GM18858 (cell line): ENCODE results near the gene TPM4.

Source experiments
- ATAC-seq: cut with Tn5 transposase; IDR thresholded peaks from one replicate; pipeline ENCODE4 v1.9.1; 2021; ENCODE audit not compliant: unreplicated experiment

TPM4 gene

DNA sequence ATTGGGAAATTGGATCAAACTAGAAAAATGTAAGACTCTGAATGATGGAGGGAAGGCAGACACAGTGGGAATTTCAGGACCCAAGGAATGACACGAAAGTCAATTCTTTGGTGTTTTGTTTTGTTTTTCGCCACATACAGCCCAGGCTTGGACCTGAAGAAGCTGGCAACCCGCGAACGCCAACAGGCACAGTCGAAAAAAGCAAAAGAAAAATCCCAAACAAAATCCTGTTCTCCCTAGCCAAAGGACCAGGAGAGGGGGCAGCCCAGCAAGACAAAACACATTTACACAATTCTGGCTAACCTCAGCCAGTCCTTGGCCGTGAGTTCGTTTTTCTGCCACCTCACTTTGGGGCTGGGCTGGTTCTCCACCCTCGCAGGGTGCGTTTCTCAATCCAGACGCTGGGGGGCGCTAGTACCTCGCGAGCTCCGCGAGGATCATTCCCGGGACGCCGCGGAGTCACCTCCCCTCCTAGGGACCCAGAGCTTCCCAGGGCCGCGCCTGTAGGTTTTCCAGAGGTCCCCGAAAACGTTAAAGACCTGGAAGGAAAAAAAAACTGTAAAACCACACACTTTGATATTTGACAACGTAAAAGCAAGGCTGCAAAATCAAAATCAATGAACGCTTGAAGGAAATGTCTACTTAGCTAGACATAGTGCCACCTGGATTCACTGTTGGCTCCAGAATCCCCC lies 34.9 kb upstream of the TPM4 start:
- no peak for ATAC-seq

DNA sequence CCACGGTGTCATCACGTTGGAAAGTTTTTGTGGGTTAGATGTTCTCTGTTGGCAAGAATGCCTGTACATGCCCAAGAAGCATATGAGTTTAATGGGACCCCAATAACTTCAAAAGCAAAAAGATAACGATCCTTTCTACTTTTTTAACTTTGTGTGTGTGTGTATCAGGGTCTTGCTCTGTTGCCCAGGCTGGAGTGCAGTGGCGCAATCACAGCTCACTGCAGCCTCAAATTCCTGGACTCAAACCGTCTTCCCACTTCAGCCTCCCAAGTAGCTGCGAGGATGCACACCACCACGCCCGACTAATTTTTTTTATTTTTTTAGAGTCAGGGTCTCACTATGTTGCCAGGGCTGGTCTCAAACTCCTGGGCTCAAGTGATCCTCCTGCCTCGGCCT lies 34.3 kb upstream of the TPM4 start:
- no peak for ATAC-seq

DNA sequence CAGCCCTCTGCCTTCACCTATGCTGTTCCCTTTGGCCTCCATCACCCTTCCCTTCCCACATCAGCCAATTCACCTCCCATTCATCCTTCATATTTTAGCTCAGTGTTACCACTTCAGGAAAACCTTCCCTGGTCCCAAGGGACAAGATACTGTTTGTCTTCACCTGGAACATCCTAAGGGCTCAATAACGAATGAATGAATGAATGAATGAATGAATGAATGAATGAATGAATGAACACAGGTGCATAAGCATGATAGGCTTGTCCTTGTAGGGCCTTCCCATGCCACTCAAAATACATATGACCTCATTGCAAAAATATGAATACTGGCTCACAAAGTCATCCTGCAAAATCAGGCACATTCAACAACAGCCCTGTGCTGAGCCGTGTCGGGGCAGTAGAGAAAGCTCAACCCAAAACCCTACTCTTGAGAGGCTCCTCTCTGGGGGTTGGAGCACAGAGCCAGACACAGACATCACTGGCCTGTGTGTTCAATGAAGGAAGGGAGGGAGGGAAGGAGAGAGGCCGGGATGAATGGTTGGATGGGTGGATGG lies 33.7 kb upstream of the TPM4 start:
- ATAC-seq: no peak

DNA sequence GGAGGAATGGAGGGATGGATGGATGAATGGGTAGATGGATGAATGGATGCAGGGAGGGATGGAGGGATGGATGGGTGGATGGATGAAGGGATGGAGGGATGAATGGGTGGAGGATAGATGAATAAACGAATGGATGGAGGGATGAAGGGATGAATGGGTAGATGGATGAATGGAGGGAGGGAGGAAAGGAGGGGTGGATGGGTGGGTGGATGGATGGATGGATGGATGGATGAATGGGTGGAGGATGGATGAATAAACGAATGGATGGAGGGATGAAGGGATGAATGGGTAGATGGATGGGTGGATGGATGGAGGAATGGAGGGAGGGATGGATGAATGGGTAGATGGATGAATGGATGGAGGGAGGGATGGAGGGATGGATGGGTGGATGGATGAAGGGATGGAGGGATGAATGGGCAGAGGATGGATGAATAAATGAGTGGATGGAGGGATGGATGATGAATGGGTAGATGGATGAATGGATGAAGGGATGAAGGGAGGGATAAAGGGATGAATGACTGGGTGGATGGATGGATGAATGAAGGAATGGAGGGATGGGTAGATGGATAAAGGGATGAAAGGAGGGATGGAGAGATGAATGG lies 33.0 kb upstream of the TPM4 start:
- no peak for ATAC-seq

DNA sequence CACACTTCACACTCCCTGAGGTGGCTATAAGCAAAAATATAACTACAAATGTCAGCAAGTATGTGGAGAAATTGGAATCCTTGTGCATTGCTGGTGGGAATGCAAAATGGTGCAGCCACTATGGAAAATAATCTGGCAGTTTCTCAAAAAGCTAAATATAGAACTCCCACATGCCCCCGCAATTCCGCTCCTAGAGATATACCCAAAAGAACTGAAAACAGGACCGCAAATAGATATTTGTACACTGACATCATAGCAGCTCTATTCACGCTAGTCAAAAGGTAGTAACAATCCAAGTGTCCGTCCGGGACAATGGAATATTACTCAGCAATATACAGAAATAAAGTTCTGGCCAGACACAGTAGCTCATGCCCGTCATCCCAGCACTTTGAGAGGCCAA lies 31.5 kb upstream of the TPM4 start:
- ATAC-seq: no peak

DNA sequence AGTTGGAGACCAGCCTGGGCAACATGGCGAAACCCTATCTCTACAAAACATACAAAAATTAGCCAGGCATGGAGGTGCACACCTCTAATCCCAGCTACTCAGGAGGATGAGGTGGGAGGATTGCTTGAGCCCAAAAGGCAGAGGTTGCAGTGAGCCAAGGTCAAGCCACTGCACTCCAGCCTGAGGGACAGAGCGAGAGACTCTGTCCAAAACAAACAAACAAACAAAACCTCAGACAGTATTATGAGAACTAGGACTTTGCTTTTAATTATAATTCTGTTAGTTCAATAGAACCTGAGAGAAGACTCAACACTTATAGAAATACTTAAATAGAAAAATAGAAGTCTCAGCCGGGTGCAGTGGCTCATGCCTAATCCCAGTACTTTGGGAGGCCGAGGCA lies 31.1 kb upstream of the TPM4 start:
- ATAC-seq: no peak

DNA sequence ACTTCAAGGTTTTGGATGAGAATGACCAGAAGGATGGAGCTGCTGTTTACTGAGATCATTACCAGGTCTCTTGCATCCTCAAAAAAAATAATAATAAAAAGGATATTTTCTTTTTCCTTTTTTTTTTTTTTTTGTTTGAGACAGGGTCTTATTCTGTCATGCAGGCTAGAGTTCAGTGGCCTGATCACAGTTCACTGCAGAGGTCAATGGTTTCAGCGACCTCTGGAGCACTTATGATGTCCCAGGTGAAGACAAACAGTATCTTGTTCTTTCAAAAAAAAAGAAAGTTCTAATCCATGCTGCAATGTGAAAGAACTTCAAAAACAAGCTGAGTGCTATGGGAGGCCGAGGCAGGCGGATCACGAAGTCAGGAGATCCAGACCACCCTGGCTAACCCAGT lies 30.4 kb upstream of the TPM4 start:
- no peak for ATAC-seq

DNA sequence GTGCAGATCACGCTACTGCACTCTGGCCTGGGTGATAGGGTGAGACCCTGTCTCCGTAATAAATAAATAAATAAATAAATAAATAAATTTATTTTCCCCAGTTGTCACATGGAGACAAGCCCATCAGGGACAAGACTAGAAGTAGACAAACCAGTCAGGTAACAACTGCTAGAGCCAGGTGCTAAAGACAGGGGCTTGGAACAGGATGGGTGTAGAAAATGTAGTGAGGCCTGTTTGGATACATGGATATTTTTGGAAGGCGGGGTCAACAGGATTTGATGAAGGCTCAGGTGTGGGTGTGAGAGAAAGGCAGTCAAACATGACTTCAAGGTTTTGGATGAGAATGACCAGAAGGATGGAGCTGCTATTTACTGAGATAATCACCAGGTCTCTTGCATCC lies 27.7 kb upstream of the TPM4 start:
- no peak for ATAC-seq

DNA sequence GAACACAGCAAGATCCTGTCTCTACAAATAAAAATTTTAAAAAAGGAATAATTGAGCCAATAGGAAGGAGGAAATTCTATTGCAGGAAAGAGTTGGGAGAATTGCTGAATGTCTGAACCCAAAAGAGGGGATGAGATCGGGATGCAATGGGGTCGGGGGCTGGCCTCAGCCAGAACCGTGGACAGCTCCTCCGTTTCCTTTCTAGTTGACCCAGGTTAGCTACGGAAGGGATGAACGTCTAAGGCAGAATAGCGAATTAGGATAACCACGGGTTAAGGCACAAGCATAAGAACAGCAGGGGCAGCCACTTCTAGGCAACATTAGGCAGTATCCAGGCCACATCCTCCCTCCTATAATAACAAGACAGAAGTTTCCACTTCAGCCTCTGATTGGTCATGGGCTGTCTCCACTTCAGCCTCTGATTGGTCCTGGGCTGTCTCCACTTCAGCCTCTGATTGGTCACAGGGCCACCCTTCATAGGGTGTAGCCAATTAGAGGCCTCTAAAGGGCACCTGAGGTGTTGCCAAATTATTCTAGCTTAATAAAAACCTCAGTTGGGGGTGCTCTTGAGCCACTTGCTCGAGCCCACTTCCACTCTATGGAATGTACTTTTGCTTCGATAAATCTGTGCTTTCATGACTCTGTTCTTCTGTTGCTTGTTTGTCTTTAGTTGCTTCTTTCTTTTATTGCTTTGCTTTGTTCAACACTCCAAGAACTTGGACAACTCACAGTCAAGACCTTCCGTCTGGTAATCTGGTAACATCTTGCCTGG lies 24.9 kb upstream of the TPM4 start:
- no peak for ATAC-seq

DNA sequence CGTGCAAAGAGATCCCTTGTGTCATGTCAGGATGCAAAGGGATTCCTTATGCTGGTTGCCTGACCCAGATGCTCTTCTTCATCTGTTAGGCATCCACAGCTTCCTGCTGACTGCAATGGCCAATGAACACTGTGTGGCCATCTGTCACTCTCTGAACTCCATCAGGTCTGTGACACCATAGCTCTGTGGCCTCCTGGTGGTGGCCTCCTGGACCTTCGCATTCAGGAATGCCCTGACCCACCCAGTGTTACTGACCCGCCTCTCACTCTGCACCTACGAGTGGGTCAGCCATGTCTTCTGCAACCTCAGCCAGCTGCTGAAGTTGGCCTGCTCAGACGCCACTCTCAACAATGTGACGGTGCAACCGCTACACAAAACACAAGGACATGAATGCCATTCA lies 23.9 kb upstream of the TPM4 start:
- ATAC-seq: no peak

DNA sequence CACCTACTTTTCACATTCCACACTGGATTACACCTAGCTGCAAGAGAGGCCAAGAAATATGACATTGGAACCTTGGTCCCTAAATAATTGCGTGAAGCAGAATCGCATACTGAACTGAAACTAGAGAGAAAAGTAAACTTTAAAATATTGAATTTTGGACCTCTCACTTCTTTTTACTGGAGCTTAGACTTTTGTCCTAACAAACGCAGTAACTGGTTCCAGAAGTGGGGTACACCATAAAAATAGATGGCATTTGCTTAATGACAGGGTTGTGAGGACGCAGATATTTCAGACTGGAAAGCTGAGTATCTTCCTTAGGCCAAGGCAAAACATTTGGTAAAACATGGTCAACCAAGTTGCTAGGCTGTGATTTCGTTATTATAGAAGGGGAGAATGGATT lies 19.2 kb upstream of the TPM4 start:
- ATAC-seq: no peak

DNA sequence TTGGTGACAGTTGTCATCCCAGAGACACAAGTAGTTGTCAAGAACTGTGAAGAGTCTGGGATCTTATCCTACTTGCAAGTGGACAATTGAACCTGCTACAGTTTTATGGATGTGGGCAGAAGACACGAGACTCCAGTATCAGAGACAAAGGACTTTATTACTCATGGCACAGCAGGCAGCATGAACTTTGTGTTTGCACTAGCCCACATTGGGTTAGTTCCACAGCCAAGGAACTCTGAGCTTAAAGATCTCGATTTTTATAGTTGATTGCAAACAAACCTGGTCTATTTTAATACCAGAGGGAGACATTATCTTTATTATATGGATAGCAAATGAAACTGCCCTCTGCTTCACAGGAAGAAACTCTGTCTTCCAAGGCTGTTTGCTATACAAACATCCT lies 16.0 kb upstream of the TPM4 start:
- ATAC-seq: no peak

DNA sequence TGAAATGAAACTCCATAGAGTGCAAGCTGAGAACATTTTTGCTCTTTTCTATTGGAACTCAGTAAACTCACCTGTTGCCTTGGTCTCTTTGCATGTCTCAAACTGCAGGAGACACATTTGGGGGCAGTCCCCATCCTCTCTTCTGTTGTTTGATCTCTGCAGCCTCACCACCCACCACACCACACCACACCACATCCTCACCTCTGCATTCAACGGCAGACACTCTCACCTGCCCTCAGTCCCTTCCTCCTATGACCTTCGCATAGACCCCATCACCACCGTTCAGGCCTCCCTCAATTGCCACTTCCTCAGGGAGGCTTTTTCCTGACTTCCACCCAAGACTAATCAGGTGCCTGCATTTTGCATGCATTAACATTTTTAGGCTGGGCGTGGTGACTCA lies 14.4 kb upstream of the TPM4 start:
- ATAC-seq: no peak

DNA sequence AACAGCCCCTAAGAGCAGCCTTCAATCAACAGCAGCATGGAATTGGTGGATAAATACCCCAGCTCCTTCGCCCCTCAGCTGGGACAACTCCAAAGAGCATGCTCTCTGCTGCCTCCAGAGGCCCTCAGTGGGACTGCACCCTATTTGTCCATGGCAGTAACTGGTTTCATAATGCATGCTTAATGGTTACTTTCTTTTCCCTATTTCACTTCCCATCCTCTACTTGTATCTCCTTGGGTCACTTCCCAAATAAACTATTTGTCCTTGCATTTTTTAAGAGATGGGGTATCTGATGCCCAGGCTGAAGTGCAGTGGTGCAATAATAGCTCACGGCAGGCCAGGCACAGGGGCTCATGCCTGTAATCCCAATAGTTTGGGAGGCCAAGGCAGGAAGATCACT lies 13.5 kb upstream of the TPM4 start:
- ATAC-seq: no peak

DNA sequence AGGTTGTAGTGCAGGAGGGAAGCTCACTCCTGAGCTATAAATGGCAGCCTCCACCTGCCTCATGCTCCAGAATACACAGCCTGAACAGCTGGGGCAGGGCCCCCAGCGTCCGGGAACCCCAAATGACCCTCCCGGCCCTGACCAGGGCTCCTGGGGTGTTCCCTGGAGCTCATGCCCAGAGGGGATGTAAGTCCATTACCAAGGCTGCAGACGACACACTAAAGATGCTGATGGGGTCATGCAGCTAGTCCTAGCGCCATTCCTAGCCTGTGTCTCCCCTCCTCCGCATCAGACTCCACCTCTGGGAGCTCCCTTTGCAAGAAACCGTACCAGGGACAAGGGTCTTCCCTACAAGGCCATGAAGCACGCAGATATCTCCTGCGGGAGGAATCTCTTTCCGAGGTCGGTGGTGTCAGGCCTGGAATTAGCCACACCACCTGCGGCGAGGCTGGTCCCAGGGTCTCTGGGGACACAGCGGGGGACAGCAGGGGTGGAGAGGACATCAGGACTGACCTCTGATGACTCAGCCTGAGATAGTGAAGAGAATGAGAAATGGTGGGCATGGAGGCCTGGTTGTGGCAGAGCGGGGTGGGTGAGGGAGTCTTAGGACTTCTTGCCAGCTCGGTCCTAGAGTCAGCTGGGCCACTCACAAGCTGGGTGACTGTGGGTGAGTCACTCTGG lies 11.9 kb upstream of the TPM4 start:
- ATAC-seq: no peak

DNA sequence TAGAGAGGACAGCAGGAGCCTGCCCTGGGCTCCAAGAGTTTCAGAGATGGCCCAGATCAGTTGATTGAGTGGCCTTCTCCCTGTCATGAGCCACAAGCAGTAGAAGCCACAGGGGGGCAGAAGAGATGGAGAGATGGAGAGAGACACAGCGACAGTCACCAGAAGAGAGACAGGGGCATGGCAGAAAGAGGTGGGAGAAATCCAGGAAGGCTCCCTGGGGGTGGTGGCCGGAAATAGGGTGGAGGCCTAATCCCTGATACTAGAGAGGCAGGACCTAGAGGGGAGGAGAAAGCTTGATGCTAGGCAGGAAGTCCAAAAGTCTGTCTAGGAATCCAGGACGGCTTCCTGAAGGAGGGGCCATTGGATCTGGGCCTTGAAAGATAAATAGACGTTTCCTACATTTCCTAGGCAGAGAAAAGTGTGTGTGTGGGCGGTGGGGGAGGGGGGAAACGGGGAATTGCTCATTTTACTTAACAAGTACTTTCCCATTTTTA lies 9.6 kb upstream of the TPM4 start:
- ATAC-seq: no peak

DNA sequence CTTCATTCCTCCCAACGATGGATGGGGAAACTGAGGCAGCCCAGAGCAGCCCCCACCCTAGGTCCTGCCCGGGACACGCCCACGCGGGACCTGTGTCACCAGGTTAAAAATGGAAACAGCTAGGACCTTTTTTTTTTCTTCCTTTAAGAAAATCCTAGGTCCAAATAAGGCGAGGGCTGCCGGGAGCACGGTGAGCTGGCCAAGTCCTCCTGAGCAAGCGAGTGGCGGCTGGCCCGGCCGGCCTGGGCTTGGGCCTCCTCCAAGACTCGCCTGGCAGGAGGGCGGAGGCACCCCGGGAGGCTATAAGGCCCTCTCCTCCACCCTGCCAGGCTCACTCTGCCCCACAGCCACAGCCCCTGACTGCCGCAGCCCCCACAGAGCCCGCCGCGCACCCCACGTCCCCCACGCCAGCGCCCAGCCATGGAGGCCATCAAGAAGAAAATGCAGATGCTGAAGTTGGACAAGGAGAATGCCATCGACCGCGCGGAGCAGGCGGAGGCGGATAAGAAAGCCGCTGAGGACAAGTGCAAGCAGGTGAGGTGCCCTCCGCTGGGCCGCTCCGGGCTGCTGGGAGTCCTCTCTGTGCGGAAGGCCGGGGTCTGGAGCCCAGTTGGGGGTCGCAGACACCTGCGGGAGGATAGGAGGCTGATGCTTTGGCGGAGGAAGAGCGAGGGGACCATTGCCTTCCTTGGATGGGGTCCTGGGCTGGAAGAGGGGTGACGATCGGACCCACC lies 8.9 kb upstream of the TPM4 start:
- no peak for ATAC-seq

DNA sequence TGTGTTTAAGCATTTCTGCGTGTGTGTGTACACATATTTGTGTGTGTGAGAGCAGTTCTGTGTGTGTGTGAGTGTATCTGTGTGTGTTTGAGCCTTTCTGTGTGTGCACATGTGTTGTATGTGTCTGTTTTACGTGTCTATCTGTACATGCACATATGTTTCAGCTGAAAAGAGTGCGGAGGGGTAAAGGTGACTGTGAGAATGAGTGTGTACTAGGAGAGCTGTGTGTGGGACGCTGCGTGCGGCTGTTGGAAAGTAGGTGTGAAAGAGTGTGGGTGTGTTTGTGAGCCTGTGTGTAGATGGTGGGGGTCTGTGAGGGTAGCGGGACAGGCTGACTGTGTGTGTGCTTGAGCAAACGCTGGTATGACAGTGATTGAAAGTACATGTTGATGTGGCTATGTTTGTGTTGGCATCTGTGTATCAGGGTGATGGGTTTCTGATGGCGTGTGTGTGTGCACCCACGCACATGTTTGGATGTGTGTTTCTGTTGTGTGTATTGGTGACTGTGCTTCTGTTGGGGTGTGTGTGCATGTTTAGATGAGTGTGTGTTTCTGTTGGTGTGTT lies 7.5 kb upstream of the TPM4 start:
- no peak for ATAC-seq

DNA sequence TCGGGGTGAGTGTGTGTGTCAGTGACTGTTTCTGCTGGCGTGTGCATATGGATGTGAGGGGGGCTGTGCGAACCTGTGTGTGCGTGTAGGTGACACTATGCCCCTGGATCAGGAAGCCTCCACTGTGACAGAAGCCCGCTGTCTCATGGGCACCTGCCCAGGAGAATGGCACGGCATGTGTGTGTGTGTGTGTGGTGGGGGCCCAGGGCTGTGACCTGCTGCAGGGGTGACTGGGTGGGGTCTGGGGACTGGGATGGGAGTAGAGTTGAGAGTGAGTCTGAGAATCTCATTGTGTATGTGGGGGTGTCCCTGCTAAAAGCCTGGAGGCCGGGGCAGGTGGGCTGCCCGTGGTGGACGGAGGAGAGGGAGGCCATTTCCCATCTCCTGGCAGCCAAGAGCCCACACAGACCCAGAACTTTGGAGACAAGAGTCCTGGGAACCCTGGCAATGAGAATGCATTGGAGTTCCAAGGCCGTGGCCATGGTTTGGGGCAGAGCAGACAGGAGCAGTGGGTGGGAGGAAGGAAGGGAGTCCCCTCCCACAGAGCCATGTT lies 6.4 kb upstream of the TPM4 start:
- ATAC-seq: no peak

DNA sequence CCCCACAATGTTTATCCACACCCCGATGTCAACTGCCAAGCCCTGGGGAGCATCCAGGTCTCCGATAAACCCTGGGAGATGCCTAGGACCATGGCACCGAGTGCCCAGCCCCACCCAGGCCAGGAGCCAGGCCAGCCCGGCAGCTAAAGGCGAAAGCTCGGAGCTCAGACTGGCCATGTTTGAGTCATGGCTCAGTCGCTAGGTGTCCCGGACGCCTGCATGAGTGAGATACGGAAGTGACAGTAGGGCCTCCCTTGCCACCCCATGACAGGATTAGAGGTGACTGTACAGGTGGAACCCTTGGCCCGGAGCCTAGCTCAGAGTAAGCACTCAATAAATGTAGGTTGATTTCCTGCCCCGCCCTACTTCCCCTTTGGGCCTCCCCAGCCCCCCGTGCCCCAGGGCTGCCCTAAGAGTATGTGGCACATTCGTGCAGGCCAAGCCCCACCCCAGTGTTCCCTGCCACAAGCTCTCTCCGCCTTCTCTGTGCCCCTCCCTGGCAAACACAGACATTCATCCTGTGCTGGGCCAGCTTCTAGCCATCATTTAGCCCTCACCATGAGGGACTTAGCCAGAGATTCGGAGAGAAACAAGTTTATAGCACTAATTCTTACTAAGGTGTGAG lies 5.8 kb upstream of the TPM4 start:
- no peak for ATAC-seq
